NCI-H2196 treated with DMSO at 0.1 percent for 48 hours (cell line): ENCODE measurements around the gene NXNL2.

ENCODE experiments used
- DNase-seq: peaks from one replicate; lab custom pipeline; 2025; ENCODE audit not compliant: unreplicated experiment; lab: John Stamatoyannopoulos, UW

The NXNL2 gene

GRCh38 chr9:88534456-88535225, at the start of gene NXNL2:
Gene NXNL2, plus strand, starts transcription at chr9:88535178. Its CDS starts 257 bp downstream, at chr9:88535435.
- no peak for DNase-seq

GRCh38 chr9:88488166-88488565, 46.8 kb upstream of the NXNL2 start:
- no peak for DNase-seq

GRCh38 chr9:88494983-88495721, 39.8 kb upstream of the NXNL2 start:
- DNase-seq: no peak

- DNase-seq: no peak
Observed at GRCh38 chr9:88497224-88497623, 37.8 kb upstream of the NXNL2 start.

GRCh38 chr9:88498880-88499279, 36.1 kb upstream of the NXNL2 start:
- DNase-seq: no peak

- no peak for DNase-seq
Observed at GRCh38 chr9:88501086-88501485, 33.9 kb upstream of the NXNL2 start.

GRCh38 chr9:88502552-88503034, 32.4 kb upstream of the NXNL2 start:
- no peak for DNase-seq

GRCh38 chr9:88503081-88503844, 31.7 kb upstream of the NXNL2 start:
- DNase-seq: no peak

- DNase-seq: no peak
Observed at GRCh38 chr9:88503845-88504764, 30.9 kb upstream of the NXNL2 start.

GRCh38 chr9:88508326-88508725, 26.7 kb upstream of the NXNL2 start:
- no peak for DNase-seq

- DNase-seq: no peak
Observed at GRCh38 chr9:88511906-88512305, 23.1 kb upstream of the NXNL2 start.

GRCh38 chr9:88514247-88514646, 20.7 kb upstream of the NXNL2 start:
- no peak for DNase-seq

- no peak for DNase-seq
Observed at GRCh38 chr9:88521308-88521707, 13.7 kb upstream of the NXNL2 start.

- no peak for DNase-seq
Observed at GRCh38 chr9:88522360-88522759, 12.6 kb upstream of the NXNL2 start.

GRCh38 chr9:88523056-88523455, 11.9 kb upstream of the NXNL2 start:
- DNase-seq: no peak

GRCh38 chr9:88524911-88525310, 10.1 kb upstream of the NXNL2 start:
- no peak for DNase-seq

GRCh38 chr9:88527618-88528017, 7.4 kb upstream of the NXNL2 start:
- DNase-seq: no peak

- DNase-seq: no peak
Observed at GRCh38 chr9:88528080-88528790, 6.7 kb upstream of the NXNL2 start.

GRCh38 chr9:88529496-88529895, 5.5 kb upstream of the NXNL2 start:
- DNase-seq: no peak

GRCh38 chr9:88530051-88530450, 4.9 kb upstream of the NXNL2 start:
- DNase-seq: no peak
